GM21367 (cell line): ENCODE data around the gene TTN.

Source experiments
- ATAC-seq: cut with Tn5 transposase; IDR thresholded peaks from one replicate; pipeline ENCODE4 v1.9.1; 2021; ENCODE audit not compliant: unreplicated experiment

The TTN gene

GRCh38 chr2:178756843-178757242 lies 50.4 kb downstream of the TTN start:
- ATAC-seq, result no peak

GRCh38 chr2:178756343-178756742 lies 50.9 kb downstream of the TTN start:
- no peak for ATAC-seq

- ATAC-seq, result no peak
Measured at GRCh38 chr2:178747767-178748166, 59.5 kb downstream of the TTN start.

- no peak for ATAC-seq
Measured at GRCh38 chr2:178734518-178734917, 72.7 kb downstream of the TTN start.

GRCh38 chr2:178733975-178734374 lies 73.2 kb downstream of the TTN start:
- ATAC-seq, result no peak

GRCh38 chr2:178732913-178733312 lies 74.3 kb downstream of the TTN start:
- no peak for ATAC-seq

GRCh38 chr2:178731300-178731699 lies 75.9 kb downstream of the TTN start:
- ATAC-seq, result no peak

GRCh38 chr2:178730049-178730448 lies 77.2 kb downstream of the TTN start:
- no peak for ATAC-seq

GRCh38 chr2:178723786-178724346 lies 83.4 kb downstream of the TTN start:
- no peak for ATAC-seq

GRCh38 chr2:178722296-178722695 lies 84.9 kb downstream of the TTN start:
- no peak for ATAC-seq

GRCh38 chr2:178718988-178719387 lies 88.2 kb downstream of the TTN start:
- ATAC-seq, result no peak

- ATAC-seq, result no peak
Measured at GRCh38 chr2:178718283-178718682, 88.9 kb downstream of the TTN start.

GRCh38 chr2:178716394-178716793 lies 90.8 kb downstream of the TTN start:
- ATAC-seq, result no peak

- no peak for ATAC-seq
Measured at GRCh38 chr2:178715366-178715765, 91.9 kb downstream of the TTN start.

- ATAC-seq, result no peak
Measured at GRCh38 chr2:178707476-178707875, 99.7 kb downstream of the TTN start.

- ATAC-seq, result no peak
Measured at GRCh38 chr2:178704876-178705275, 102.3 kb downstream of the TTN start.

GRCh38 chr2:178702361-178702760 lies 104.9 kb downstream of the TTN start:
- no peak for ATAC-seq

GRCh38 chr2:178700922-178701342 lies 106.3 kb downstream of the TTN start:
- no peak for ATAC-seq

- no peak for ATAC-seq
Measured at GRCh38 chr2:178700136-178700535, 107.1 kb downstream of the TTN start.

GRCh38 chr2:178692845-178693244 lies 114.4 kb downstream of the TTN start:
- ATAC-seq, result no peak

GRCh38 chr2:178689808-178690207 lies 117.4 kb downstream of the TTN start:
- no peak for ATAC-seq

GRCh38 chr2:178683877-178684276 lies 123.3 kb downstream of the TTN start:
- ATAC-seq, result no peak

- no peak for ATAC-seq
Measured at GRCh38 chr2:178681081-178681480, 126.1 kb downstream of the TTN start.

GRCh38 chr2:178679891-178680290 lies 127.3 kb downstream of the TTN start:
- no peak for ATAC-seq
